Activated B cell treated with CpG ODN at 0.5 μM for 24 hours (primary cell): ENCODE data around the gene PGS1. TPM values are rescaled to one million over a fixed set of nuclear protein-coding genes. Genes with fewer than 3 reads are reported as not detected.

Experiments used
- ATAC-seq: fragments of 200-7000 bp; cut with Tn5 transposase; one replicate; pipeline ENCODE4 v1.10.0; 2021; ENCODE audit warnings: low read depth, mild to moderate bottlenecking, moderate library complexity
- CTCF ChIA-PET: fragments of 350-600 bp; sonication (Branson Sonifier 250); formaldehyde crosslinking; loops from one replicate; lab custom pipeline; 2021; ENCODE audit warnings: antibody characterized with exemption; lab: Charles Lee
- POLR2A ChIA-PET: fragments of 350-600 bp; sonication (Branson Sonifier 250); formaldehyde crosslinking; loops from one replicate; lab custom pipeline; 2021; ENCODE audit warnings: antibody characterized with exemption; lab: Charles Lee
- DNase-seq: peaks from one replicate; pipeline ENCODE4 v3.0.0; 2022
- H3K27ac Mint-ChIP-seq: one replicate; pipeline ENCODE4 v1.8.0; 2020; ENCODE audit warnings: mixed read lengths
- H3K27me3 Mint-ChIP-seq: one replicate; pipeline ENCODE4 v1.8.0; 2021; ENCODE audit warnings: mixed read lengths
- H3K36me3 Mint-ChIP-seq: one replicate; pipeline ENCODE4 v1.8.0; 2021; ENCODE audit warnings: low read depth, mixed read lengths
- H3K4me1 Mint-ChIP-seq: one replicate; pipeline ENCODE4 v1.8.0; 2021; ENCODE audit warnings: mixed read lengths
- H3K4me3 Mint-ChIP-seq: one replicate; pipeline ENCODE4 v1.8.0; 2020; ENCODE audit warnings: mild to moderate bottlenecking, mixed read lengths
- H3K9me3 Mint-ChIP-seq: one replicate; pipeline ENCODE4 v1.8.0; 2020; ENCODE audit warnings: mixed read lengths
- intact Hi-C: fragments of 100-400 bp; cut with micrococcal nuclease; formaldehyde crosslinking; loops from one replicate; pipeline ENCODE4 v1.15.1; 2024
- total RNA-seq: library from RNA; stranded (reverse); gene quantifications from 2 replicates; pipeline ENCODE4 v1.2.3, GENCODE V29; 2022
- TF ChIP-seq, protein P1 (sequence below): fragments of 200-600 bp; IDR thresholded peaks from one replicate; pipeline ENCODE4 v1.8.0; 2022; ENCODE audit warnings: antibody characterized with exemption, mild to moderate bottlenecking

PGS1 gene
- total RNA-seq, 1 donor from 2014 or later: 76.1 TPM

DNA sequence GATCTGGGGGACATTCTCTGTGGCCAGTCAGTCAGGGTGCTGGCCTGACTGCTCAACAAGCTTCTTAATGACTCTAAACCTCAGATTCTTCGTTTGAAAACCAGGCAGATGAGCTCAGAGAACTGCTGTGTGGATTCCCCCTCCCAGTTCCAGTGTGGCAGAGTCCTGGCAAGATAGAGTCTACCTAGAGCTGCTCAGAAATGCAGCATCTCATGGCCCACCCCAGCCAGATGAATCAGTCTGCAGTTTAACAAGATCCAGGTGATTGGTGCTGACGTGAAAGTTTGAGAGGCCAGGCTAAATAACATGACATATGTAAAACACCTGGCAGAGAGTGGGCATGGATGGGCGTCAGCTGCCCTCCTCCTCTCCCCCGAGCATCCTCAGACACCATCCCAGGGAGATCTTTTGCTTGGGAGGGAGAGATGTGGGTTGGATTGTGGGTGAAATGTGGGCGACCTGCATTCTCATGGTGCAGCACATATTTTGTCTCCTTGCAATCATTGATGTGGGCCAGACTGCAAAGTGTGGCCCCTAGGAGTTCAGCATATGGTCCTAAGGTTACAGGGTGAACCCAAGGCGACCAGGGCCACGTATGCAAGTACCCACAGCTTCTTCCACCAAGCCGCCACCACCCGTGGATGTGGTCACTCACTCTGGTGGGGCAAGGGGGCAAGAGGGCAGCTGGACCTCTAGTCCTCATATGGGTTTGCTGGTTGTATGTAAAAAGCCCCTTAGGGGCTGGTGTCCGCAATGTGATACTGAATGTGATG lies 38.1 kb upstream of the PGS1 start:
- Mint-ChIP-seq H3K27ac (peak overlapping the region; percentile 76), H3K4me3 (peak overlapping the region; percentile 68), H3K27me3 (no peaks in the 10 kb centered on the region), H3K36me3 (no peaks in the 10 kb centered on the region), H3K9me3 (no peaks in the 10 kb centered on the region), H3K4me1 (peaks cover 83% of the 10 kb centered on the region)
- ChIA-PET POLR2A (interaction anchor here (0.6 to 1.0 kb wide), 3 partner anchors 24 to 78 kb away, joined by 3 to 5 read pairs (median 3); no protein-coding TSS in a partner anchor), CTCF (interaction anchor here (5.5 kb wide), 1 partner anchor 20 kb away, joined by 29 read pairs; the partner anchor contains the start of gene SOCS3)
- DNase-seq: no peak
- ATAC-seq: no peak
- intact Hi-C loops: loop anchor here (5.0 kb wide), 2 partner anchors 53 to 208 kb away; partner anchors contain the start of gene TMC8
- TF ChIP-seq, protein P1, sequence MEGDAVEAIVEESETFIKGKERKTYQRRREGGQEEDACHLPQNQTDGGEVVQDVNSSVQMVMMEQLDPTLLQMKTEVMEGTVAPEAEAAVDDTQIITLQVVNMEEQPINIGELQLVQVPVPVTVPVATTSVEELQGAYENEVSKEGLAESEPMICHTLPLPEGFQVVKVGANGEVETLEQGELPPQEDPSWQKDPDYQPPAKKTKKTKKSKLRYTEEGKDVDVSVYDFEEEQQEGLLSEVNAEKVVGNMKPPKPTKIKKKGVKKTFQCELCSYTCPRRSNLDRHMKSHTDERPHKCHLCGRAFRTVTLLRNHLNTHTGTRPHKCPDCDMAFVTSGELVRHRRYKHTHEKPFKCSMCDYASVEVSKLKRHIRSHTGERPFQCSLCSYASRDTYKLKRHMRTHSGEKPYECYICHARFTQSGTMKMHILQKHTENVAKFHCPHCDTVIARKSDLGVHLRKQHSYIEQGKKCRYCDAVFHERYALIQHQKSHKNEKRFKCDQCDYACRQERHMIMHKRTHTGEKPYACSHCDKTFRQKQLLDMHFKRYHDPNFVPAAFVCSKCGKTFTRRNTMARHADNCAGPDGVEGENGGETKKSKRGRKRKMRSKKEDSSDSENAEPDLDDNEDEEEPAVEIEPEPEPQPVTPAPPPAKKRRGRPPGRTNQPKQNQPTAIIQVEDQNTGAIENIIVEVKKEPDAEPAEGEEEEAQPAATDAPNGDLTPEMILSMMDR: no peak

DNA sequence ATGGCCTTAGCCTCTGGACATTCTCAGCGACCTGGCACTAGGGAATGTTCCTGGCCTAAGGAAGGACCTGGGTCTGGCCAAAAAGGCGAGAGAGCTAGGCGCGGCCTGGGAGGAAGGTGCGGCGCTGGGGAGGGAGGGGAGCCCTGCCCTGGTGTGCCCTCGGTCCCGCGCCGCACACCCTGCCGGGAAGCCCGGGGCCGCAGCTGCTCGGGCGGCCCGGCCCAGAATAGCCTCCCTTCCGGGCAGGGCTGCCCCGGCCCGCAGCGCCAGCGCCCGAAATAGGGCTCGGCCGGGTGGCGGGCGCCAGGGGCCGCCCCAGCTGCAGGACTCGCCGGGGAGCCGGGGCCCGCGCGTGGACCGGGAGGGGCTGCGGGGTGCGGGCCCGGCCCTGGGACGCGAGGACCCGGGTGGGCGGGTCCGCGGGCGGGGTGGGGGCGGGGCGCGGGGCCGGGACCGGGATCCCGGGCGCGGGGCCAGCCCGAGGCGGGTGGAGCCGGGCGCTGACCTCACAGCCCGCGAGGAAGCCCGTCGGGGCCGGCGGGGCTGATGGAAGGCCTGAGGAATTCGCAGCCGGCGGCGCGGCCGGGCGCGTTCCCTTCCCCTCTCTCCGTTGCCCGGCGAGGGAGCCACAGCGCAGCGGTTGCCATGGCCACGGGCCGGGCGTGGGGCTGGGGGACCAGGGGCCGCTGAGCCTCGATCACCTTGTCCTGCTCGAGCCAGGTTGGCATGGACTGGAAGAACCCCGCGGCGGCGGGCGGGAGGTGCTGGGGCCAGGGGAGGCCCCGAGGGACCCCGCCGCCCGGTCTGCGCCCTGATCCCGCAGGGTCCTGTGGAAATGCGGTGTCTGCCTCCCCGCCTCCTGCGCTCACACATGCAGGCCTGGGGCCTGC lies 36.6 kb upstream of the PGS1 start:
- H3K27me3 Mint-ChIP-seq: no peaks in the 10 kb centered on the region
- intact Hi-C loops: loop anchor here (5.0 kb wide), 2 partner anchors 55 to 210 kb away; partner anchors contain the start of gene TMC8
- peak overlapping the region; percentile 70 for H3K27ac Mint-ChIP-seq
- ATAC-seq (no peak), DNase-seq (peak; percentile 48)
- H3K36me3 Mint-ChIP-seq: no peaks in the 10 kb centered on the region
- CTCF ChIA-PET: interaction anchor here (1.2 to 5.5 kb wide), 2 partner anchors 19 to 80 kb away, joined by 4 to 29 read pairs; partner anchors contain the start of gene SOCS3
- H3K9me3 Mint-ChIP-seq: no peaks in the 10 kb centered on the region
- POLR2A ChIA-PET: interaction anchor here (0.5 to 2.1 kb wide), 10 partner anchors 10 to 286 kb away, joined by 3 to 10 read pairs (median 4); no protein-coding TSS in a partner anchor
- TF ChIP-seq, protein P1: no peak
- peak overlapping the region; percentile 79 for H3K4me3 Mint-ChIP-seq
- peaks cover 85% of the 10 kb centered on the region for H3K4me1 Mint-ChIP-seq

DNA sequence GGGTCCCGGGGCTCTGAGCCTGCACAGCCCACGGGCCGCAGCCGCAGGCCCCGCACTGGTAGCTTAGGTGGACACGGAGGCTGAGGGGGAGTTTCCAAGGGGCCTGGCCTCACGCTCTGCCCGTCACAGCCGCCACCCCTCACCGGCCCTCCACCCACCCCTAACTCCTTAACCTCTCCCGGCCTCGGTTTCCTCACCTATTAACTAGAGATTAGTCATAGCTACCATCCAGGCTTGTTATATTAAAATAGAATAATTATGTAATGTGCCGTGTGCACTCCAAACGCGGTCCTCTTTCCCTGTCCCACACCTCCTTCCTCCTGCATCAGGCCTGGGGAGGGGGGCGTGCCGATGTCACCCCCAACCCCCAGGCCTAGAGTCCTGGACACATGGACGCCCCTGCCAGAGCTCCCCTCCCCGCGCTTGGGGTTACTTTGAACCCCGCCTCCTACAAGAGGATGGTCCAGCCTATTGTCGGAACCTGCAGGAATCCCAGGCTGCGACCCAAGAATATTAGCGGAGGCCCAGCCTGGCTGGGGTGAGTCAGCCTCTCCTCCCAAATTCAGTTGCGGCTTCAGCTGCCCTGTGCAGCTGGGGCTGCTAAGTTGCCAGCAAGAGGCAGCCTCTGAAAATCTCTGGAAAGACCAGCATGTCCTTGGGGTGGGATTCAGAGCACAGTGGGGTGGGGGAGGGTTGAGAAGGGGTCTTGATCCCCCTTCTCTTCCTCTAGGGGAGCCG lies 35.8 kb upstream of the PGS1 start:
- no peak for DNase-seq
- TF ChIP-seq, protein P1: no peak
- H3K27ac Mint-ChIP-seq: peak overlapping the region; percentile 89
- POLR2A ChIA-PET: interaction anchor here (0.5 to 2.1 kb wide), 11 partner anchors 11 to 466 kb away, joined by 3 to 10 read pairs (median 4); no protein-coding TSS in a partner anchor
- intact Hi-C loops: loop anchor here (1.0 to 5.0 kb wide), 4 partner anchors 14 to 210 kb away; partner anchors contain the start of genes SOCS3 and TMC8
- CTCF ChIA-PET: interaction anchor here (1.0 to 5.5 kb wide), 4 partner anchors 17 to 80 kb away, joined by 3 to 29 read pairs (median 6); partner anchors contain the start of gene SOCS3
- no peaks in the 10 kb centered on the region for H3K9me3 Mint-ChIP-seq
- peak overlapping the region; percentile 66 for H3K4me3 Mint-ChIP-seq
- peak; percentile 2 for ATAC-seq
- H3K36me3 Mint-ChIP-seq: no peaks in the 10 kb centered on the region
- no peaks in the 10 kb centered on the region for H3K27me3 Mint-ChIP-seq
- peaks cover 83% of the 10 kb centered on the region for H3K4me1 Mint-ChIP-seq

DNA sequence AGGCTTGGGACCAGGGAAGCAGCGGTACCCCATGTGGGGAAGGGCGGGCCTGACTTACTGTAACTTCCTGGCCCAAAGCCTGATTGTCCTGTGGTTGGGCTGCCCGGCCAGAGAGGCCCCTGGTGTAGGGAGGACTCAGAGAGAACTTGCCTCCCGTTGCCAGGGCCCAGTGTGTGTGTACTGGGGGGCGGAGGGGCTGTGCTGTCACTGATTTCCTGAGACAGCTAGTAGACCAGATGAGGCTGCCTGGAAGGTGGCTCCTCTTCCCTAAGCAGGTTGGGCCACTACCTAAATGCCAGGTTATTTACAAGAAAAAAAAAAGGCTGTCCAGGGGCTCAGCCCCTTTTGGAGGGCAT lies 35.3 kb upstream of the PGS1 start:
- intact Hi-C loops: loop anchor here (1.0 to 5.0 kb wide), 4 partner anchors 13 to 211 kb away; partner anchors contain the start of genes SOCS3 and TMC8
- ChIA-PET POLR2A (interaction anchor here (0.7 to 2.1 kb wide), 10 partner anchors 8 to 191 kb away, joined by 3 to 9 read pairs (median 4); no protein-coding TSS in a partner anchor), CTCF (interaction anchor here (1.0 to 1.6 kb wide), 3 partner anchors 17 to 79 kb away, joined by 3 to 9 read pairs (median 4); partner anchors contain the start of gene SOCS3)
- Mint-ChIP-seq H3K27me3 (no peaks in the 10 kb centered on the region), H3K4me3 (peak overlapping the region; percentile 66), H3K4me1 (peaks cover 83% of the 10 kb centered on the region), H3K36me3 (no peaks in the 10 kb centered on the region), H3K27ac (peak overlapping the region; percentile 89), H3K9me3 (no peaks in the 10 kb centered on the region)
- DNase-seq (peak; percentile 37), ATAC-seq (peak; percentile 13)
- TF ChIP-seq, protein P1: no peak
